GM12801 (cell line): ENCODE measurements around the gene BSPRY.

Experiments
- CTCF ChIP-seq: IDR thresholded peaks from one replicate; pipeline ENCODE4 v1.5.1; 2011; ENCODE audit warnings: control low read depth; ENCODE audit not compliant: insufficient read length; ENCODE audit errors: extremely low read depth

Gene BSPRY

GRCh38 chr9:113386571-113387393 lies 37.4 kb downstream of the BSPRY start:
- no peak for TF ChIP-seq CTCF

- TF ChIP-seq CTCF = no peak
Observed at GRCh38 chr9:113387560-113388230, 38.4 kb downstream of the BSPRY start.

GRCh38 chr9:113388833-113389232 lies 39.5 kb downstream of the BSPRY start:
- TF ChIP-seq CTCF = no peak

- TF ChIP-seq CTCF = no peak
Observed at GRCh38 chr9:113389451-113389850, 40.1 kb downstream of the BSPRY start.

- no peak for TF ChIP-seq CTCF
Observed at GRCh38 chr9:113390192-113390960, 41.0 kb downstream of the BSPRY start.

GRCh38 chr9:113391917-113392316 lies 42.6 kb downstream of the BSPRY start:
- TF ChIP-seq CTCF = no peak

- no peak for TF ChIP-seq CTCF
Observed at GRCh38 chr9:113393281-113393680, 43.9 kb downstream of the BSPRY start.
